Epithelial cell of esophagus (primary cell): Measurements from ENCODE around the gene ALKBH7.

ENCODE experiments used
- DNase-seq: peaks from one replicate; pipeline ENCODE4 v3.0.0; 2010; ENCODE audit warnings: low read depth
- H3K4me3 ChIP-seq: 2 replicates; pipeline ENCODE4 v1.5.1; 2011; ENCODE audit warnings: mild to moderate bottlenecking, low read length, control low read depth
- TF ChIP-seq, protein P1 (sequence below): IDR thresholded peaks from 2 replicates; pipeline ENCODE4 v1.5.1; 2011; ENCODE audit warnings: low read depth, mild to moderate bottlenecking, low read length, control low read depth, inconsistent platforms; ENCODE audit not compliant: insufficient read depth; ENCODE audit errors: missing control alignments

Gene ALKBH7

DNA sequence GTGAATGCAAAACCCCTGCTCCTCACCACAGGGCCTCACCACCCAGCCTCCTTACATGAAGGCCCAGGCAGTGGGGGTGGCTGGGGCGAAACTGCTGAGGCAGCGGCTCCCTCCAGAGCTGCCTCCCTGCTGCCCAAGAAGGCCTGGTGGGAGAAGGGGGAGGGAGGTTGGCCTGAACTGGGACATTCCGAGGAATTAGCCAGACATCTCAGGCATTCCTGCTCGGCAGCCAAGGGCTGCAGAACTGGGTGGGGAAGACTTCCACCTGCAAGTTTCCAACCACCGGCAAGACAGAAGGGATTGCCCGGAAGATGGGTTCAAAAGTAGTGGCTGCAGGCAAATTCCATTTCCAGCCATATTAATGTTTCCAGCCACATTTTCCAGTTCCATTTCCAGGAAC is 5.4 kb downstream of the ALKBH7 start:
- H3K4me3 ChIP-seq: no peak overlapping the region
- DNase-seq: no peak
- TF ChIP-seq, protein P1, sequence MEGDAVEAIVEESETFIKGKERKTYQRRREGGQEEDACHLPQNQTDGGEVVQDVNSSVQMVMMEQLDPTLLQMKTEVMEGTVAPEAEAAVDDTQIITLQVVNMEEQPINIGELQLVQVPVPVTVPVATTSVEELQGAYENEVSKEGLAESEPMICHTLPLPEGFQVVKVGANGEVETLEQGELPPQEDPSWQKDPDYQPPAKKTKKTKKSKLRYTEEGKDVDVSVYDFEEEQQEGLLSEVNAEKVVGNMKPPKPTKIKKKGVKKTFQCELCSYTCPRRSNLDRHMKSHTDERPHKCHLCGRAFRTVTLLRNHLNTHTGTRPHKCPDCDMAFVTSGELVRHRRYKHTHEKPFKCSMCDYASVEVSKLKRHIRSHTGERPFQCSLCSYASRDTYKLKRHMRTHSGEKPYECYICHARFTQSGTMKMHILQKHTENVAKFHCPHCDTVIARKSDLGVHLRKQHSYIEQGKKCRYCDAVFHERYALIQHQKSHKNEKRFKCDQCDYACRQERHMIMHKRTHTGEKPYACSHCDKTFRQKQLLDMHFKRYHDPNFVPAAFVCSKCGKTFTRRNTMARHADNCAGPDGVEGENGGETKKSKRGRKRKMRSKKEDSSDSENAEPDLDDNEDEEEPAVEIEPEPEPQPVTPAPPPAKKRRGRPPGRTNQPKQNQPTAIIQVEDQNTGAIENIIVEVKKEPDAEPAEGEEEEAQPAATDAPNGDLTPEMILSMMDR: no peak

DNA sequence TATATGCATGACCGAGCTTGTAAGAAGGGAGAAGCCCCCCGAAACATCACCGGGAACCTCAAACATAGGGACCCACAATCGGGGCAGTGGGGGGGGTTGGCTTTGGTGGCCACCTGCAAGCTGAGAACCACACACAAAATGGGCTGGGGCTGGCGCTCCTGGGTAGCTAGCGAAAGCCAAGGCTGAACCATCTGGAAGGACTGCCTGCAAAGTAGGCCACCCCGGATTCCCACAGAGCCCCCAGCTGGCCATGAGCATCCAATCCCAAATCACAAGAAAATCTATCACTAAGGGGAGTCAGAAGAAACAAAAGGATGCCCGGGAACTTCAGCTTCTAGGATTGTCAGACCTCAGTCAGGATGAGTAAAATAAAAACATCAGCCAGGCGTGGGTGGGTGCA is 5.9 kb downstream of the ALKBH7 start:
- no peak for DNase-seq
- TF ChIP-seq, protein P1: no peak
- no peak overlapping the region for H3K4me3 ChIP-seq

DNA sequence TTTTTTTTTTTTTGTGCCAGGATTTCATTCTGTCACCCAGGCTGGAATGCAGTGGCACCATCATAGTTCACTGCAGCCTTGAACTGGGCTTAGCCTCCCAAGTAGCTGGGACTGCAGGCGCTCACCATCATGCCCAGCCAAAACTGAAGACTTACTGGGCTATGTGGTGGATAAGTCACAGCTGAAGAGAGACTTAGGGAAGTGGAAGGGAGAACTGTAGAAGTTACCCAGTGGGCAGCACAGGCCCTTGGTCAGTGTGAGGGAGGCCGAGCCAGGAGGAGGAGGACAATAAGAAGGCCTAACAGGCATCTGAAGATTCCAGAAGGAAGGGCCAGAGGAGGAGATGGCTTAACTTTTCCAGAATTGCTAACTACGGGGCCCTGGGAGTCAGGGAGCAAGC is 7.2 kb downstream of the ALKBH7 start:
- TF ChIP-seq, protein P1: no peak
- H3K4me3 ChIP-seq: no peak overlapping the region
- DNase-seq: no peak

DNA sequence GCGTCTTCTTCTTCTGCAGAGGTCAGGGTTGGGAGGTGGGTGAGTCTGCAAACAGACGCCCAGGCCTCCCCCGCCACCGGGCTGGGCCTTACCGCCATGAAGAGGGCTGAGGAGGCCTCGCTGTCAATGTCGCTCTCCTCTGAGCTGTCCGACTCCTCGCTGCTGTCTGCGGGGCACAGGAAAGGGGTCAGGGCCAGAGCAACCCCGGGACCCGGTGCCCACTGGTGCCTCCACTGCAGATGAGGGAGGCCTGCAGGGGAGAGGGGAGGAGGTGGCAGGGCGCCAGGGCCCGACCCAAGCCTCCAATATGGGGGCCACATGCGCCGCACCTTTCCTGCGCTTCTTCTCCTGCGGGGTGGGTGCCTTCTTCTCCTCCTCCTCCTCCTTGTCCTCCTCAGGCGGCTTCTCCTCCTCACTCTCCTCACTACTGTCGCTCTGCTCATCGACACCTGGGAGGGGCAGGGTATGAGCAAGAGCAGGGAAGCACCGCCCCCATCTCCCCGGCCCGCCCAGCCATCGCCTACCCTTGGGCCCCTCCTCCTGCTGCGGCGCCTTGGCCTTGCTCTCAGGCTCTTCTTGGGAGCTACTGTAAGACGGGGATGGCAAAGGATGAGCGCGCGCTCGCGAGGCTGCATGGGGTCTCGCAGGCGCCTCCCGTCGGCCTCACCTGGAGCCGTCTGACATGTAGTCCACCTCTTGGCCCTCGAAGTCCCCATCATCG is 8.6 kb downstream of the ALKBH7 start:
- TF ChIP-seq, protein P1: no peak
- no peak overlapping the region for H3K4me3 ChIP-seq
- no peak for DNase-seq

DNA sequence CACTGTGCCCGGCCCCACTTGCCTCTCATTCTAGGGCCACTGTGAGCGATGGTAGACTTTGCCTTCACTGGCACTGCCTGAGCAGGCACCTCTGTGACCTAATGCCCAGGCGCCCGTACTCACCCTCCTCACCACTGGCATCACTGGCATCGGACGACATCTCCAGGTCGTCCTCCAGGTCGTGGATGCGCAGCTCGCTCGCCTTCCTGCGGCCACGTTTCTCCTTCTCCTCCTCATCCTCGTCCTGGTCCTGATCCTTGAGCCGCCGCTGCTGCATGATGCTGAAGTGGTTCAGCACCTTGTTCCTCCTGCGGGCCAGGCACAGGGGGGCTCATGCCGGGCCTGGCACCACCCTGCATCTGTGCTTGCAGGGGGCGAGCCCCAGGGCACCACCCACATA is 10.6 kb downstream of the ALKBH7 start:
- H3K4me3 ChIP-seq: no peak overlapping the region
- TF ChIP-seq, protein P1: no peak
- no peak for DNase-seq

DNA sequence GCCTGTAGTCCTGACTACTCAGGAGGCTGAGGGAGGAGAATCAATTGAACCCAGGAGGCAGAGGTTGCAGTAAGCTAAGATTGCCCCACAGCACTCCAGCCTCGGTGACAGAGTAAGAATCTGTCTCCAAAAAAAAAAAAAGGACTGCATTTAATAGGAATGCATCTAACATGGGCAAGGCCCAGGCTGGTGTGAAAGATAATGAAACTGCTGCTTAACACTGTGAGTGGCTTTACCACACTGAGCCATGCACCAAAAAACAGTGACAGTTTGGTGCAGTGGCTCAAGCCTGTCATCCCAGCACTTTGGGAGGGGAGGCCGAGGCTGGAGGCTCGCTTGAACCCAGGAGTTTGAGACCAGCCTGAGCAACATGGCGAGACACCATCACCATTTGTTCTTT is 11.8 kb downstream of the ALKBH7 start:
- TF ChIP-seq, protein P1: no peak
- DNase-seq: no peak
- H3K4me3 ChIP-seq: no peak overlapping the region

DNA sequence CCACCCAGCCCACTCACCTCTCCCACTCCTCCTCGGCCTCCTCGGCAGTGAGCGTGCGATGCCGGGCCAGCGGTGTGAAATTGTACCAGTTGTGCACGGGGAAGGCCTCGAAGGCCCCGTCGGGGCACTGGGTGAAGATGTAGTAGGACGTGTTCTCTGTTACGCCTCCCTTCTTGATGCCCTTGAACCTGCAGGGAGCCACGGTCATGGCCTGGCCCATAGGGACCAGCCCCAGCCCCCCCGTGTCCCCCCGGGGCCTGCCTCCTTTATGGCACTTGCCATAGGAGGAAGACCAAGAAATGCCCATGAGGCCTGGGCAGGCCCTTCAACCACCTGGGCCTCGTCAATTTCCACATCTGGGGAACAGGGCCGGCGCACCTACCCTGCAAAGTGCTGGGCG is 14.8 kb downstream of the ALKBH7 start:
- no peak for DNase-seq
- no peak overlapping the region for H3K4me3 ChIP-seq
- TF ChIP-seq, protein P1: no peak
